COLO668 (cell line): ENCODE results near the gene EXOC2.

Experiments
- DNase-seq: peaks from one replicate; lab custom pipeline; 2025; ENCODE audit not compliant: unreplicated experiment; lab: John Stamatoyannopoulos, UW

Gene EXOC2

DNA sequence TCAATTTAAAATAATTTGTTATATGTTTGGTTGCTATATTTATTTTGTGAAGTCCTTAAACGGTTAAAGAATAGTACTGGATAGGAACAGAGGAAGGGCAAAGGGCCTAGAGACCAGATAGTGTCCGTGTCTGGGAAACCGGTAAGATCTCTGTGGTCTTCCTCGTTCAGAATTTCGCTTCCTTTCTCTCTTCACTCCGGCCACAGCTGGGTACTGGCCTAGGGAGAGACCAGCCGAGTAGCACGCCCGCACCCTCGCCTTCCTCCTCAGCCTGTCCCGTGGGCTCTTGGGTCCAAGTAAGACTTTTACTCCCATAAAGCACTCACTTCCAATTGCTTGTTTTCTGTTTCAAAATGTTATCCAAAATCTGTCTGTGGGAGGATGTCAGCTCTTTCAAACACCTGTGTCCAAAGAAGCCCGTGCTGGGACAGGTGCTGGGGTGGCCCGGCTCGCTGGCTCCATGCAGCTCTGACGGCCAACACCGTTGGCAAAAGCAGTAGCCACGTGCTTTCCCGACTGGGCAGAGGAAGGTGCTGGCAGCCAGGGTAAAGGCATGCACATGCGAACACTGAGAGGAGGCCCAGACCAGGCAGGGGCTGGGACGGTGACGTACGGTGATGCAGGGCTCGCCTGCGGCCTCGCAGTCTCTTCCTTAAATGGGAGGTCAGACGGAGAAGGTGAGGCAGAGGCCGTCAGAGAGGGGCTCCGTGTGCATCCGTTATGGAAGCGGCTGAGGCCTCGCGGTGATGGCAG, 189.2 kb downstream of the EXOC2 start:
- no peak for DNase-seq

DNA sequence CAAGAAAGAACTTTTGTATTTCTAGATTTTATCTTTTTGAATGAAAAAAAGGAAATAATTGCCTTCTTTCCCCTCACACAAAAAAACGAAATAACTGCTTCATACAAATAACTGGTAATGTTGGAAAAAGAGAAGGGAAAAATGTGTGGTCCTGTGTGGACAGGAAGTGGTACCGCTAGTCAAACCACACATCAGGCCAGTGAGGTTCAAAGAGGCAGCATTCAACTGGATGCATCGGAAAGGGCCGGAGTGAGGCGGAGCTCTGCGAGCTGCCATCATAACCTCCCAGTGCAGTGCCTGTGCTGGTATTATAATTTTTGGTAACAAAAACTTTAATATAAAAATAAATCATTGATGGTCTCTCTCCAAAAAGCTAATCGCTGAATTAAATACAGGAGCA, 190.2 kb downstream of the EXOC2 start:
- no peak for DNase-seq

DNA sequence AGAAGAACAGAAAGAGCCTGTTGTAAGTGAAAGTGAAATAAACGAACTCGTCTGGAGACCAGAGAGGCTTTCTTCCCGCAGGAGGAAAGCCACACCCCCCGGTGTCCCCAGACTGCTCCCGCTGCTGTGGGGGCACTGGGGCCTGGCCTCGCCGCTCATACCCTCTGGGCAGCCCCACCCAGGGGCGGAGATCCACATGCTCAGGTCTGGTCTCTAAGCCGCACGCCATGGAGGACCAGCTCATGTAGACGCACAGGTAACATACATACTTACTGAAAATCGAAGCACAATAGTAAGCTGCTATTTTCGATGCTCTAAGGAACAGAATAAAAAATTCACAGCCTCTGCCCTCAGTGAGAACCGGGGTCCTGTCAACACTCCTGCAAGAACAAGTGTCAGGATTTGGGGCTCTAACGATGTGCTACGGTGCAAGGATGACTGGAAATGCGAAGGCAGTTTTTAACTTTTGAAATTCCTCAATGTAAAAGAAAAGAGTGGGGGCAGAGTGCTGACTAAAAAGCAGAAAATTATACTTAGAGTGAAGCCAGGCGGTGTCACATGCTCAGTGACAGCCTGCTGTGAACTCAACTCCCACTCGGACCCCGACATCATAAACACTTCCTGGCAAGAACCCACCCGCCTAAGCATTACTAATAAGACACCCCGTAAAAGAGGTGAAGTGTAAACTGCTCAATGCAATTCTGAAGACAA, 190.9 kb downstream of the EXOC2 start:
- no peak for DNase-seq

GRCh38 chr6:499617-500016, 193.3 kb downstream of the EXOC2 start:
- DNase-seq: no peak

- DNase-seq: no peak
Measured at GRCh38 chr6:498795-499231, 194.1 kb downstream of the EXOC2 start.

DNA sequence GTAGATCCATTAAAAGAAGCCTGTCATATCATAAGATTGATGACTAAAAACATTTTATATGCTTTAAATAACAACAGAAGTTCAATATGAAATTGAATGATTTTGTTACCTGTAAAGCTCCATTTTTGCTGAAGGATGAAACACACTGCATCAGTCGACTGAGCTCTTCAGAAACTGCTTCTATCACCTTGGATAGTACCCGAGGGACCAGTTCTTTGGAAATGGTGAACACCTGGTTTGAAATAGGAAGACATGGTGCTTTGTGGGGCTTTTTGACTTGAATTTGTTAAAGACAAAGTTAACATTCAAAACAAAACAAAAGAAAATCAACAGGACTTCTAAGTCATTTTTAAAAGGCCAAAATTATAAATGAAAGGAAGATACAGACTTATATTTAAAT, 195.7 kb downstream of the EXOC2 start:
- no peak for DNase-seq

GRCh38 chr6:496649-497048, 196.3 kb downstream of the EXOC2 start:
- DNase-seq: no peak

DNA sequence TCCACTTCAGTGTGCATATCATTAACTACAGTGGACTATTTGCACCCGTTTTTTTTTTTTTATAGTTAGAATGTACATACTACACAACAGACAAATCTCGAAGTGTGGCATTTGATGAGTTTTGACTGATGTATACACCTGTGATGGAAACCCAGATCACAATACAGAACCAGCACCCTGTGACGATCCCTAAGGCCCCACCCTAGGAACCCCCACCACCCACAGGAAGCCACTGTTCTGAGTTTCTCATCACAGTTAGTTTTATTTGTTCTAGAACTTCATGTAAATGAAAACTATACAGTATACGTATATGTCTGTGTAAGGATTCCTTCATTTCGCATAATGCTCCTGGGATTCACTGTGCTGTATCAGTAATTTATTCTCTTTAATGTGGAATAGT, 198.5 kb downstream of the EXOC2 start:
- DNase-seq: no peak

- DNase-seq: no peak
Measured at GRCh38 chr6:493840-494239, 199.1 kb downstream of the EXOC2 start.

- no peak for DNase-seq
Measured at GRCh38 chr6:492816-493414, 200.0 kb downstream of the EXOC2 start.

DNA sequence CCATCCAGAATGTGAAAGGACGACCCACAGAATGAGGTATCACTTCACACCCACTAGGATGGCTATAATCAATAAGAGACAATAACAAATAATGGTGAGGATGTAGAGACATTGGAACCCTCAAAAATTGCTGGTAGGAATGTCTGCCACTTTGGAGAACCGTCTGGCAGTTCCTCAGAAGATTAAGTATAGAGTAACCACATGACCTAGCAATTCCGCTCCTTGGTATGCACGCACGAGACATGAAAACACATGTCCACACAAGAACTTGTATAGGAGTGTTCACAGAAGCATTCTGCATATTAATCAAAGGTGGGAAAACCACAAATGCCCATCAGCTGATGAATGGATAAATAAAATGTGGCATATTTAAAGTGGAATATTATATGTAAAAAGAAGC, 200.8 kb downstream of the EXOC2 start:
- no peak for DNase-seq

- no peak for DNase-seq
Measured at GRCh38 chr6:491233-491632, 201.7 kb downstream of the EXOC2 start.

DNA sequence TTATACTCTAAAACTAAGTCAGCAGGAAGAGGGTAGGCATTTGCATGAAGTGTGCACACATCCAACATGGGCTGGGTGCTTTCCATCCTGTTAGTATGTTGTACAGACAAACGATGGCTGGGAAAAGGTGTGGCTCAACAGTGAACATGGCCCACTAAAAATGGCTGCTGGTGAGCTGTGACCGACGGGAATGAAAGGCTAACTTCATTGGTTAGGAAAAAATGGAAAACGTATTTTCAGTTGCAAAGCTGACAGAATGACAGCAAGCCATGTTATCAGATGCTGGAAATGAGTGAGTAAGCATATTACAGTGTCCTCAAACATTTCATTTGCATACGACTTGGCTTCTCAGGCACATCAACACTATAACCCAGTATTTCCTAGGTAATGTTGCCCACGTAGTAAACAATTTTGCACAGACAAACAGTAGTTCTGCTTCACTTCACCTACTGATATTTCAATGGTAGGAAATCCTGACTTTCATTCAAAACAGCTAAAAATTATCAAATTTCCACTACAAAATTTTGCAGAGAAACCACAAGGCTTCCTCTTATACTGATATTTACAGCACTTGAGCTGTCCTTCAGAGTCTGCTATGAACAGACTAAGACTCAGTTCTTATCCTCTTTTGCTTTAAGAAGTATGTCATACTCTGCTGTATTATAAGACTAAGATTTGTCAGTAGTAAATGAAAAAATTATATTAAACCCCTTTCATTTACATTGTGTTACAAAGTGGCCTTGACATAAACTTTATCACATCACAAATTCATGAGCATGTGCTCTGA, 202.5 kb downstream of the EXOC2 start:
- no peak for DNase-seq

- DNase-seq: no peak
Measured at GRCh38 chr6:489762-490161, 203.2 kb downstream of the EXOC2 start.

DNA sequence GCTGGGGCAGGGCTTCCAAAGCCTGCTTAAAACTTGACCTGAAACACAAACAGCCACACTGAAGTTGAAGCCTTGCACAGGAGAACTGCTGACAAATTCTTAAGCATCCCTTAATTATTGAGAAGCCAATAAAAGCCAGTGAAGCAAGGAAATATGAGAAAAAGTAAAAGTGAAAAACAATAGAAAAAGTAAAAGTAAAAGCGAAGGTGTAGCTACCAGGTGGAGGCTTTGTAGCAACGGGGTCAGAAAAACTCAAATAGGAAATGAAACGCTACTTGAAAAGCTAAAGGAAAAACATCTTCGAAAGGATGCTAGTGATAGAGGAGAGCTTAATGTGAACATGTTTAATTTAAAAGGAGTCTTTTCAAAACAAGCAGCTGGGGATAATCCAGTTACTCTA, 203.9 kb downstream of the EXOC2 start:
- DNase-seq: no peak

- DNase-seq: no peak
Measured at GRCh38 chr6:487956-488355, 205.0 kb downstream of the EXOC2 start.

- DNase-seq: no peak
Measured at GRCh38 chr6:485655-486170, 207.2 kb downstream of the EXOC2 start.

- DNase-seq: no peak
Measured at GRCh38 chr6:484746-485145, 208.2 kb downstream of the EXOC2 start.

- DNase-seq: no peak
Measured at GRCh38 chr6:484086-484745, 208.7 kb downstream of the EXOC2 start.

DNA sequence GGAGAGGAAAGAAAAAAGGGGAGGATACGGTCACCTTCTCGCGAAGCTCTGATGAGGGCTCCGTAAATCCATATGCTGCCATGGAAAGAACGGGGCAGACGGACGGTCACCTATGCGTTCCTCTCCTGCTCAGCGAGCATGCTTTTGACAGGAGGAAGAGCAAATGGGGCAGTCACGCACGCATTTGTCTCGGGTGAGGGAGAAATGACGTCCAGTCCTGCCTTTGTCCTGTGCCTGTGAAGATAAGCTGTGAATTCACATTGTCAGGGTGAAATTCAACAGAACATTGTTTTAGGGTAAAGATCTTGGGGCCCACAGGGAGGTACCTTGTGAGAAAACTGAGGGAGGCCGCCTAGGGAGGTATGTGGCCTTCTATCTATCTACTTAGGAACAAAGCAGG, 217.6 kb downstream of the EXOC2 start:
- DNase-seq: no peak
